ENCODE data around the gene MIR17HG.
"Not testable (repeated sequence)": the region's sequence is repeated elsewhere in the genome, so short reads cannot be mapped to it uniquely, and the experiment has no call there.

Gene MIR17HG

GRCh38 chr13:91347202-91347995 lies at the start of gene MIR17HG:
TSS of gene MIR17HG (plus strand) at chr13:91347687.
- peak; percentile 99 for DNase-seq

GRCh38 chr13:91298060-91298459 lies 49.4 kb upstream of the MIR17HG start:
- DNase-seq = no peak

GRCh38 chr13:91302111-91302510 lies 45.4 kb upstream of the MIR17HG start:
- no peak for DNase-seq

GRCh38 chr13:91303031-91303430 lies 44.5 kb upstream of the MIR17HG start:
- DNase-seq = no peak

GRCh38 chr13:91304741-91305140 lies 42.7 kb upstream of the MIR17HG start:
- no peak for DNase-seq

GRCh38 chr13:91305652-91306051 lies 41.8 kb upstream of the MIR17HG start:
- no peak for DNase-seq

GRCh38 chr13:91307887-91308286 lies 39.6 kb upstream of the MIR17HG start:
- DNase-seq = no peak

GRCh38 chr13:91308299-91308698 lies 39.2 kb upstream of the MIR17HG start:
- peak; percentile 43 for DNase-seq

- no peak for DNase-seq
Measured at GRCh38 chr13:91311491-91311890, 36.0 kb upstream of the MIR17HG start.

- no peak for DNase-seq
Measured at GRCh38 chr13:91312324-91312723, 35.2 kb upstream of the MIR17HG start.

- peak; percentile 36 for DNase-seq
Measured at GRCh38 chr13:91313103-91313502, 34.4 kb upstream of the MIR17HG start.

GRCh38 chr13:91313581-91313980 lies 33.9 kb upstream of the MIR17HG start:
- DNase-seq = no peak

- DNase-seq = no peak
Measured at GRCh38 chr13:91314888-91315287, 32.6 kb upstream of the MIR17HG start.

GRCh38 chr13:91318886-91319285 lies 28.6 kb upstream of the MIR17HG start:
- no peak for DNase-seq

- no peak for DNase-seq
Measured at GRCh38 chr13:91319996-91320395, 27.5 kb upstream of the MIR17HG start.

- not testable (repeated sequence) for DNase-seq
Measured at GRCh38 chr13:91320990-91321389, 26.5 kb upstream of the MIR17HG start.

GRCh38 chr13:91323349-91323748 lies 24.1 kb upstream of the MIR17HG start:
- DNase-seq = no peak

GRCh38 chr13:91326146-91326545 lies 21.3 kb upstream of the MIR17HG start:
- no peak for DNase-seq

- DNase-seq = no peak
Measured at GRCh38 chr13:91328726-91329125, 18.8 kb upstream of the MIR17HG start.

- DNase-seq = no peak
Measured at GRCh38 chr13:91329733-91330132, 17.8 kb upstream of the MIR17HG start.

- no peak for DNase-seq
Measured at GRCh38 chr13:91331047-91331915, 16.2 kb upstream of the MIR17HG start.

GRCh38 chr13:91346062-91346461 lies 1.4 kb upstream of the MIR17HG start:
- DNase-seq = no peak

GRCh38 chr13:91346850-91347201 lies 661 bp upstream of the MIR17HG start:
- DNase-seq = peak; percentile 87
